ENCODE measurements around the gene HPN. TPM values are rescaled to one million over a fixed set of nuclear protein-coding genes. Genes with fewer than 3 reads are reported as not detected.

The HPN gene
- polyA plus RNA-seq, 3 donors = 0.05 TPM; not detected in 2

- intact Hi-C loops (cut with micrococcal nuclease) = no loop called here
- Histone ChIP-seq H3K4me1 (ENCODE audit: control insufficient read depth in 1 of 2, insufficient read depth in 2 of 2, low read length in 2 of 2) (peaks cover 72 to 74% of the 10 kb centered on the region in 2 donors), H3K79me2 (ENCODE audit: insufficient read depth, low read length) (peaks cover 43% of the 10 kb centered on the region), H4K20me1 (ENCODE audit: insufficient read depth, low read length) (peaks cover 9% of the 10 kb centered on the region), H2AFZ (ENCODE audit: insufficient read depth, low read depth, low read length, poor library complexity, severe bottlenecking) (peak overlapping the region; percentile 69), H3K9ac (ENCODE audit: insufficient read depth, low read length, poor library complexity, severe bottlenecking) (peak overlapping the region; percentile 77), H3K4me3 (replicated peaks in 1 of 3; ENCODE audit: low read depth in 2 of 3, low read length in 3 of 3) (peak overlapping the region; percentile 57 to 81 (median 77)), H3K9me3 (replicated peaks in 1 of 2; ENCODE audit: control insufficient read depth in 1 of 2, insufficient read depth in 1 of 2, low read length in 2 of 2) (peaks cover 0 to 8% of the 10 kb centered on the region in 2 donors), H3K36me3 (replicated peaks in 1 of 2; ENCODE audit: control insufficient read depth in 1 of 2, insufficient read depth in 2 of 2, low read length in 2 of 2) (no peaks in the 10 kb centered on the region), H3K27ac (ENCODE audit: low read depth in 1 of 2, low read length in 2 of 2) (peak overlapping the region; percentile 93 to 95), H3K27me3 (ENCODE audit: control insufficient read depth in 2 of 2, insufficient read depth in 2 of 2, low read length in 2 of 2) (no peaks in the 10 kb centered on the region), H3K4me2 (replicated peaks; ENCODE audit: extremely low read depth, low read length, poor library complexity, severe bottlenecking) (peak overlapping the region; percentile 97)
- H3K9me3 Mint-ChIP-seq = peaks cover 0 to 10% (median 3%) of the 10 kb centered on the region in 7 donors
- peaks cover 64% of the 10 kb centered on the region for H3K4me1 Mint-ChIP-seq
- TF ChIP-seq CTCF (IDR thresholded peaks at IDR 0.05) = no peak
- H3K36me3 Mint-ChIP-seq = peaks cover 2 to 11% of the 10 kb centered on the region in 2 donors
- peak overlapping the region; percentile 79 to 93 for H3K4me3 Mint-ChIP-seq
- H3K27me3 Mint-ChIP-seq (ENCODE audit: low read depth in 3 of 3) = peaks cover 0 to 7% (median 1%) of the 10 kb centered on the region in 3 donors
- 49% methylated on average over 12 of the region's 13 CpGs for WGBS (ENCODE audit: insufficient coverage)
- DNase-seq = no peak
- H3K27ac Mint-ChIP-seq = peak overlapping the region; percentile 92 to 96 (median 95)
Measured at GRCh38 chr19:34998777-34999497, 42.6 kb upstream of the HPN start.

GRCh38 chr19:34999498-35000337, 41.8 kb upstream of the HPN start, which contains the start of gene GRAMD1A:
Gene GRAMD1A, plus strand, starts transcription at chr19:35000323. Its CDS starts 156 bp downstream, at chr19:35000479.
- Histone ChIP-seq H3K36me3 (replicated peaks in 1 of 2; ENCODE audit: control insufficient read depth in 1 of 2, insufficient read depth in 2 of 2, low read length in 2 of 2) (peaks cover 0 to 4% of the 10 kb centered on the region in 2 donors), H4K20me1 (ENCODE audit: insufficient read depth, low read length) (peaks cover 17% of the 10 kb centered on the region), H2AFZ (ENCODE audit: insufficient read depth, low read depth, low read length, poor library complexity, severe bottlenecking) (peak within 1 kb of the TSS; percentile 69), H3K79me2 (ENCODE audit: insufficient read depth, low read length) (peaks cover 50% of the 10 kb centered on the region), H3K9me3 (replicated peaks in 1 of 2; ENCODE audit: control insufficient read depth in 1 of 2, insufficient read depth in 1 of 2, low read length in 2 of 2) (peaks cover 0 to 6% of the 10 kb centered on the region in 2 donors), H3K27ac (ENCODE audit: low read depth in 1 of 2, low read length in 2 of 2) (peak within 1 kb of the TSS; percentile 93 to 95), H3K4me3 (replicated peaks in 1 of 3; ENCODE audit: low read depth in 2 of 3, low read length in 3 of 3) (peak within 1 kb of the TSS; percentile 60 to 81 (median 77)), H3K4me2 (replicated peaks; ENCODE audit: extremely low read depth, low read length, poor library complexity, severe bottlenecking) (peak within 1 kb of the TSS; percentile 97), H3K27me3 (ENCODE audit: control insufficient read depth in 2 of 2, insufficient read depth in 2 of 2, low read length in 2 of 2) (no peaks in the 10 kb centered on the region), H3K4me1 (ENCODE audit: control insufficient read depth in 1 of 2, insufficient read depth in 2 of 2, low read length in 2 of 2) (peaks cover 74 to 75% of the 10 kb centered on the region in 2 donors), H3K9ac (ENCODE audit: insufficient read depth, low read length, poor library complexity, severe bottlenecking) (peak within 1 kb of the TSS; percentile 77)
- Mint-ChIP-seq H3K9me3 (peaks cover 0 to 10% (median under 1%) of the 10 kb centered on the region in 7 donors), H3K4me3 (peak within 1 kb of the TSS; percentile 93 to 98), H3K4me1 (peaks cover 70% of the 10 kb centered on the region), H3K36me3 (peaks cover 7 to 17% of the 10 kb centered on the region in 2 donors), H3K27me3 (ENCODE audit: low read depth in 3 of 3) (peaks cover 0 to 7% (median 1%) of the 10 kb centered on the region in 3 donors), H3K27ac (peak within 1 kb of the TSS; percentile 92 to 98 (median 96))
- no peak for TF ChIP-seq CTCF (IDR thresholded peaks at IDR 0.05)
- intact Hi-C loops (cut with micrococcal nuclease) = no loop called here
- DNase-seq = peak; percentile 67 to 90 (median 80)
- 0% methylated on average over 13 of the region's 45 CpGs for WGBS (ENCODE audit: insufficient coverage)
